PC-9 (cell line): Measurements from ENCODE around the gene LNP1. TPM values are rescaled to one million over a fixed set of nuclear protein-coding genes. Genes with fewer than 3 reads are reported as not detected.
"Not testable (repeated sequence)": the region's sequence is repeated elsewhere in the genome, so short reads cannot be mapped to it uniquely, and the experiment has no call there.

Source experiments
- Bru-seq: library from RNA; stranded (reverse); fragments of 400-500 nt; gene quantifications from one replicate; lab custom pipeline; 2021; lab: Mats Ljungman, UMichigan
- BruChase-seq, 2 experiments: library from RNA; stranded (reverse); fragments of 400-500 nt; gene quantifications; one replicate each; lab custom pipeline; 2021; lab: Mats Ljungman, UMichigan
- BruUV-seq: library from RNA; stranded (reverse); fragments of 400-500 nt; replicated peaks from 2 replicates; lab custom pipeline; 2021; lab: Mats Ljungman, UMichigan
- CTCF ChIA-PET: fragments of 300-600 bp; sonication (Branson Sonifier 250); formaldehyde crosslinking; loops from one replicate; lab custom pipeline; 2022; ENCODE audit warnings: antibody characterized with exemption; lab: Charles Lee
- POLR2A ChIA-PET: fragments of 300-600 bp; sonication (Branson Sonifier 250); formaldehyde crosslinking; loops from one replicate; lab custom pipeline; 2022; ENCODE audit warnings: antibody characterized with exemption; ENCODE audit not compliant: unreplicated experiment; lab: Charles Lee
- DNase-seq, 2 experiments: peaks; one replicate each; pipeline versions ENCODE4 v3.0.0 to v3.0.0-alpha.2; 2015 to 2022; ENCODE audit warnings: mixed read lengths in 1 of 2
- H2AFZ ChIP-seq: fragments of 200-600 bp; sonication (generic); 2 replicates; pipeline ENCODE4 v1.8.1; 2017; ENCODE audit warnings: antibody characterized with exemption
- H3F3A ChIP-seq: fragments of 200-600 bp; sonication (generic); 2 replicates; pipeline ENCODE4 v1.8.1; 2017; ENCODE audit warnings: antibody characterized with exemption, mild to moderate bottlenecking, low read depth; ENCODE audit not compliant: insufficient read depth
- H3K27ac ChIP-seq: fragments of 200-600 bp; sonication (generic); 2 replicates; pipeline ENCODE4 v1.6.1; 2016; ENCODE audit warnings: mixed run types
- H3K27me3 ChIP-seq: fragments of 200-600 bp; sonication (generic); 2 replicates; pipeline ENCODE4 v1.6.1; 2016; ENCODE audit warnings: low read depth, mixed run types; ENCODE audit not compliant: insufficient read depth
- H3K36me3 ChIP-seq: fragments of 200-600 bp; sonication (generic); 2 replicates; pipeline ENCODE4 v1.6.1; 2016; ENCODE audit warnings: low read depth, mixed run types
- H3K4me1 ChIP-seq: fragments of 200-600 bp; sonication (generic); replicated peaks from 2 replicates; pipeline ENCODE4 v1.6.1; 2016; ENCODE audit warnings: mixed run types; ENCODE audit not compliant: insufficient read depth
- H3K4me2 ChIP-seq: fragments of 200-600 bp; sonication (generic); 2 replicates; pipeline ENCODE4 v1.6.1; 2017; ENCODE audit warnings: mixed run types
- H3K4me3 ChIP-seq: fragments of 200-600 bp; sonication (generic); 2 replicates; pipeline ENCODE4 v1.6.1; 2016; ENCODE audit warnings: mixed run types
- H3K79me2 ChIP-seq: fragments of 200-600 bp; sonication (generic); 2 replicates; pipeline ENCODE4 v1.6.1; 2017; ENCODE audit warnings: low read depth, mixed run types
- H3K9me2 ChIP-seq: fragments of 200-600 bp; sonication (generic); 2 replicates; pipeline ENCODE4 v1.8.1; 2017; ENCODE audit warnings: mild to moderate bottlenecking; ENCODE audit not compliant: insufficient read depth
- H3K9me3 ChIP-seq: fragments of 200-600 bp; sonication (generic); 2 replicates; pipeline ENCODE4 v1.8.1; 2016; ENCODE audit warnings: low read depth; ENCODE audit not compliant: insufficient read depth
- H4K20me1 ChIP-seq: fragments of 200-600 bp; sonication (generic); 2 replicates; pipeline ENCODE4 v1.8.1; 2017; ENCODE audit not compliant: insufficient read depth
- EZH2 ChIP-seq: fragments of 200-600 bp; sonication (generic); IDR thresholded peaks from 2 replicates; pipeline ENCODE4 v1.8.0; 2017; ENCODE audit warnings: antibody characterized with exemption, low read depth
- intact Hi-C: fragments of 100-400 bp; cut with micrococcal nuclease; formaldehyde crosslinking; loops from one replicate; pipeline ENCODE4 v1.10.0; 2022; ENCODE audit not compliant: unreplicated experiment
- long read RNA-seq: library from polyadenylated mRNA; stranded (forward); transcript quantifications from one replicate; pipeline ENCODE4 v2.0.0, GENCODE V29; 2022
- total RNA-seq: library from RNA; stranded (reverse); gene quantifications from 2 replicates; pipeline ENCODE4 v1.2.3, GENCODE V29; 2021
- TF ChIP-seq, protein P1 (sequence below): fragments of 200-600 bp; sonication (generic); conservative IDR thresholded peaks from 2 replicates; pipeline ENCODE4 v1.6.1; 2017; ENCODE audit warnings: mixed run types, antibody characterized with exemption, mild to moderate bottlenecking, moderate library complexity

Gene LNP1
- total RNA-seq (4.8 TPM in 2 replicates), Bru-seq, nascent RNA (percentile 68 among the genes with signal in this experiment), BruChase-seq, experiment 1, labeled RNA remaining after a 2-hour chase (percentile 62 among the genes with signal in this experiment), BruChase-seq, experiment 2, labeled RNA remaining after a 6-hour chase (percentile 51 among the genes with signal in this experiment)
- long read RNA-seq, transcript LNP1-201 (4 exons, 2,210 nt) = major isoform, 9 of 12 reads
- long read RNA-seq, partial matches to known transcripts = 1 of 12 reads
- long read RNA-seq, other reads (novel, unspliced or antisense) = 2 of 12 reads

DNA sequence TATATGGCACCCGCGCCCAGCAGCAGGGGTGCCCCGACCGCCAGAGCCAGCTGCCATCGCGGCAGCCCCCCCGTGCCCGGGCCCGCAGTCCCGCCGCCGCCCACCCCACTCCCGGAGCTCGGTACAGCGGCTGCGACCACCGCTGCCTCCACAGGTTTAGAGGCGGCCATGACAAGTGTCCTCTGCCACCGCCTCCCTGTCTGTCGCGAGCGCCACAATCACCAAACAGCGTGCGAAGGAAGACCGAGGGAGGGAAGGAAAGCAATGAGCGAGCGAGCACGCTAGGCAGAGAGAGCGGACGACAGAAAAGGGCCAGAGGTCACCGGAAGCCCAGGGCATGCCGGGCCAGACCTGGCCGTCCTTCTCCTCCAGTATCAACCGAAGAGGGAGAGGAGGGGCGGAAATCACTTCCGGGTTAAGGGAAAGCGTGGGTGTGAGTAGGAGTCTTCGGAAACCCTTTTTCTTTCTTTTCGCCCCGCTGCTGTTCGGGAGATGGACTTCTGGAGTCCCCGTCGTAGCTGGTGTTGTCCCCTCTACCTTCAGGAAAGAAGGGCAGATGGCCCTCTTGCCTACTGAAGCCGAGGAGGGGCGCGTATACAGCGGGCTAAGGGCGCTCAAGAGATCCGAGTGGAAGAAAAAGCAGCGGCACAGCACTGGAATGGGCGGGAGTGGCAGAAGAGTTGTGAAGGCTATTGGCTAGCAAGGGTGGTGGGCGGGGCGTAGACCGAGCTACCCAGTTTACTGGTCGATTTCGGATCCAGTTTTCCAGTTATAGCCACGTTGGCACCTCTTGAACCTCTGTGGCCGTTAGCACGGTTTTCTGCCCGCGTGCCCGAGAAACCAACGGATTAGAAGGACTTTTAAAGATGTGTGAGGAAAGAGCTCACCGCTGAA is at the start of gene LNP1, which contains the start of gene TOMM70:
Gene LNP1 (plus strand): TSS at position 760 of the 894 bp plus-strand sequence. CDS start 28,191 bp downstream, outside the sequence.
Gene TOMM70 (minus strand): TSS at position 310 of the 894 bp plus-strand sequence. CDS start 140 bp downstream, at position 170.
- CTCF ChIA-PET = interaction anchor here (0.5 to 1.2 kb wide), 2 partner anchors 62 to 314 kb away, joined by 4 to 5 read pairs; no protein-coding TSS in a partner anchor
- intact Hi-C loops = loop anchor here (2.0 to 5.0 kb wide), 4 partner anchors 66 to 1274 kb away; partner anchors contain the start of genes CMSS1, NIT2 and TBC1D23
- peak within 1 kb of the TSS; percentile 91 for H2AFZ ChIP-seq

GRCh38 chr3:100351770-100352169 is 49.6 kb upstream of the LNP1 start:
- H3F3A ChIP-seq, intact Hi-C loops, H2AFZ ChIP-seq, H3K27me3 ChIP-seq, DNase-seq, H3K4me2 ChIP-seq, CTCF ChIA-PET, H3K9me2 ChIP-seq, H3K4me3 ChIP-seq, H3K27ac ChIP-seq, H4K20me1 ChIP-seq, H3K9me3 ChIP-seq, H3K79me2 ChIP-seq, BruUV-seq, POLR2A ChIA-PET, H3K4me1 ChIP-seq: not testable (repeated sequence)
- peaks cover 74% of the 10 kb centered on the region for H3K36me3 ChIP-seq

More for the DNA sequence above, at the start of gene LNP1, which contains the start of gene TOMM70:
- Histone ChIP-seq H4K20me1 (peaks cover 39% of the 10 kb centered on the region), H3F3A (peaks cover 11% of the 10 kb centered on the region; the same call in 1 of the 2 replicates), H3K9me3 (peaks cover 4% of the 10 kb centered on the region; the same call in 1 of the 2 replicates), H3K79me2 (peaks cover 88% of the 10 kb centered on the region), H3K36me3 (peaks cover 23% of the 10 kb centered on the region; the same call in 1 of the 2 replicates), H3K4me2 (peak within 1 kb of the TSS; percentile 93), H3K27ac (peak within 1 kb of the TSS; percentile 78), H3K9me2 (no peaks in the 10 kb centered on the region), H3K4me3 (peak within 1 kb of the TSS; percentile 83), H3K4me1 (peaks cover 36% of the 10 kb centered on the region), H3K27me3 (no peaks in the 10 kb centered on the region)
- POLR2A ChIA-PET = interaction anchor here (0.6 to 0.8 kb wide), 12 partner anchors 9 to 1442 kb away, joined by 3 to 8 read pairs (median 4); no protein-coding TSS in a partner anchor
- DNase-seq = peak; percentile 97 to 98
- TF ChIP-seq, protein P1, sequence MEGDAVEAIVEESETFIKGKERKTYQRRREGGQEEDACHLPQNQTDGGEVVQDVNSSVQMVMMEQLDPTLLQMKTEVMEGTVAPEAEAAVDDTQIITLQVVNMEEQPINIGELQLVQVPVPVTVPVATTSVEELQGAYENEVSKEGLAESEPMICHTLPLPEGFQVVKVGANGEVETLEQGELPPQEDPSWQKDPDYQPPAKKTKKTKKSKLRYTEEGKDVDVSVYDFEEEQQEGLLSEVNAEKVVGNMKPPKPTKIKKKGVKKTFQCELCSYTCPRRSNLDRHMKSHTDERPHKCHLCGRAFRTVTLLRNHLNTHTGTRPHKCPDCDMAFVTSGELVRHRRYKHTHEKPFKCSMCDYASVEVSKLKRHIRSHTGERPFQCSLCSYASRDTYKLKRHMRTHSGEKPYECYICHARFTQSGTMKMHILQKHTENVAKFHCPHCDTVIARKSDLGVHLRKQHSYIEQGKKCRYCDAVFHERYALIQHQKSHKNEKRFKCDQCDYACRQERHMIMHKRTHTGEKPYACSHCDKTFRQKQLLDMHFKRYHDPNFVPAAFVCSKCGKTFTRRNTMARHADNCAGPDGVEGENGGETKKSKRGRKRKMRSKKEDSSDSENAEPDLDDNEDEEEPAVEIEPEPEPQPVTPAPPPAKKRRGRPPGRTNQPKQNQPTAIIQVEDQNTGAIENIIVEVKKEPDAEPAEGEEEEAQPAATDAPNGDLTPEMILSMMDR = no peak
- TF ChIP-seq EZH2 = no peak
- BruUV-seq = no TSS peak

DNA sequence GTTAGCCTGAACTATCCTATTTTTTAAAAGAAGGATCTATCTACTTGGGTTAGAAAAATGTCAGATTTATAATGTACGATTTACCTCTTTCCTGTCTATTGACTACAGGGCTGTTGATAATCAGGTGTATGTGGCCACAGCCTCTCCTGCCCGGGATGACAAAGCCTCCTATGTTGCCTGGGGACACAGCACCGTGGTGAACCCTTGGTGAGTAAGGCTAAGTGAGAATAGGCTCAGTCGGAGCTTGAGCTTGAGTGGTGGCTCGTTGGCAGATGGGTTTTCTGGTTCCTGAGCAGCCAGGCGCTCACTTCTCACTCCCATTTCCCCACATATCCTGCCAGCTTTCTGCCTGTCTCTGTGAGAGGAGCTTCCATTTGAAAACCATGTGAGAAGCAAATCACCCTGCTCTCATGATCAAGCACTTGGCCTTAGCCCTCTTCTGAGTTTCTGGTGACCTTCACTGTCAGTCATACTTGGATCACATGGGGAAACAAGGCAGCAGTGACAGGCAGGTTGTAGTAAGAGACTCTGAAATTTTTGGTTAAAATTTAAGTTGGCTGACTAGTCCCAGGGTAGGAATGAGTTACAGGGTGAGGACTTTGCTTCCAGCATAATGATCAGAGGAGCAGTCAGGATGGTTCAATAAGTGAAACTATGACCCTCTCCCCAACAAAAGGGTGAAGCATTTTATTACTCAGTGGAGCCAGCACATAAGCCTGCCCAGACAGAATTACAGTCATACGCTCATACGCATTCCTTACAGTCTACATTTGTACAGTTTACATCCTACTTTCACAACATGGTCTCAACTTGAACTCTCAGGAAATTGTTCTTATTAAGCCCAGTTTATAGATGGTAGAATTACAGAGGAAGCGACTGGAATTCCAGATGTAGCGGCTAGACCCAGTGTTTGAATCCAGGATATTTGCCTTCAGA is 48.8 kb upstream of the LNP1 start:
- no TSS peak for BruUV-seq
- intact Hi-C loops = no loop called here
- no peak for TF ChIP-seq EZH2
- TF ChIP-seq, protein P1 = no peak
- H3K9me3 ChIP-seq = no peaks in the 10 kb centered on the region
- no peaks in the 10 kb centered on the region for H3K27me3 ChIP-seq
- H3K9me2 ChIP-seq = no peaks in the 10 kb centered on the region
- no peak overlapping the region for H3K4me3 ChIP-seq
- peaks cover 71% of the 10 kb centered on the region for H3K36me3 ChIP-seq
- H3K79me2 ChIP-seq = no peaks in the 10 kb centered on the region
- no peaks in the 10 kb centered on the region for H4K20me1 ChIP-seq
- H3K27ac ChIP-seq = no peak overlapping the region
- POLR2A ChIA-PET = no interaction called here
- DNase-seq = no peak
- H3F3A ChIP-seq = peaks cover 4% of the 10 kb centered on the region
- no peak overlapping the region for H2AFZ ChIP-seq
- CTCF ChIA-PET = no interaction called here
- no peaks in the 10 kb centered on the region for H3K4me1 ChIP-seq
- H3K4me2 ChIP-seq = no peak overlapping the region
